ENCODE results near the gene SRSF10. TPM values are rescaled to one million over a fixed set of nuclear protein-coding genes. Genes with fewer than 3 reads are reported as not detected.

The SRSF10 gene
- total and polyA plus RNA-seq, 9 of the 15 experiments (the other 6 are each of a cell fraction or from before 2014, with no cell fraction given): 154 to 264 (median 205) TPM

- TF ChIP-seq RBM39 (optimal IDR thresholded peaks at IDR 0.05; ENCODE audit: low read depth, low read length) (peak; percentile 85), ATF1 (CRISPR knock-in tag; IDR thresholded peaks at IDR 0.05) (no peak), ATF1 (tag; IDR thresholded peaks at IDR 0.05) (no peak)
Measured at GRCh38 chr1:23980728-23981070, 572 bp upstream of the SRSF10 start (continued).

- DNase-seq (ENCODE audit: extremely low read depth in 1 of 4, low spot score in 3 of 4): peak in 1 of 4 experiments; percentile 55
- Histone ChIP-seq H3K27ac (ENCODE audit: extremely low read depth, low read depth, low read length) (peak overlapping the region; percentile 97), H3K9ac (ENCODE audit: insufficient read depth in 1 of 2, low read depth in 2 of 2, low read length in 2 of 2) (peak overlapping the region; percentile 99 to 100), H2AFZ (ENCODE audit: low read depth, low read length) (no peak overlapping the region), H3K9me1 (ENCODE audit: control insufficient read depth, insufficient read depth, low read length) (no peaks in the 10 kb centered on the region), H3K9me3 (replicated peaks; ENCODE audit: control insufficient read depth, insufficient read depth, low read depth, low read length) (no peaks in the 10 kb centered on the region), H3K4me3 (peak overlapping the region; percentile 87), H3K27me3 (ENCODE audit: control insufficient read depth in 2 of 2, insufficient read depth in 2 of 2, low read length in 2 of 2) (no peaks in the 10 kb centered on the region), H3K36me3 (ENCODE audit: control insufficient read depth, insufficient read depth, low read length) (peaks cover 49% of the 10 kb centered on the region), H4K20me1 (replicated peaks; ENCODE audit: control insufficient read depth, insufficient read depth, low read length) (peaks cover 34% of the 10 kb centered on the region), H3K4me2 (ENCODE audit: insufficient read depth, low read length) (peak overlapping the region; percentile 96), H3K79me2 (ENCODE audit: control insufficient read depth, insufficient read depth, low read length) (peaks cover 61% of the 10 kb centered on the region), H3K4me1 (replicated peaks in 1 of 2; ENCODE audit: control insufficient read depth in 2 of 2, insufficient read depth in 2 of 2, low read length in 2 of 2) (peaks cover 12 to 20% of the 10 kb centered on the region in 2 experiments)
- in situ Hi-C loops (cut with MboI): no loop called here
- FAIRE-seq: peak; percentile 19
- no peak for ATAC-seq
- intact Hi-C loops (cut with micrococcal nuclease): no loop called here
- POLR2A ChIA-PET: interaction anchor here (0.7 to 2.4 kb wide), 14 partner anchors 7 to 214 kb away, joined by 3 to 23 read pairs (median 4); partner anchors contain the start of genes PITHD1 and PNRC2
- CTCF ChIA-PET (ENCODE audit: low intra/inter-chr PET ratio): no interaction called here
- under 1% methylated on average over 13 of the region's 13 CpGs for WGBS (ENCODE audit: insufficient coverage, low coverage, missing lambda C conversion rate)
- BruUV-seq (replicated peaks): no TSS peak
- TF ChIP-seq ZNF146 (CRISPR knock-in tag; IDR thresholded peaks at IDR 0.05; ENCODE audit: unreplicated experiment) (no peak), POLR2AphosphoS5 (IDR thresholded peaks at IDR 0.05; ENCODE audit: control insufficient read depth, insufficient read depth, low read depth, low read length) (no peak), HDAC3 (IDR thresholded peaks at IDR 0.05; ENCODE audit: borderline replicate concordance, partially characterized antibody) (no peak), TCFL5 (CRISPR knock-in tag; conservative IDR thresholded peaks at IDR 0.05) (no peak), ZNF347 (CRISPR knock-in tag; IDR thresholded peaks at IDR 0.05; ENCODE audit: low read depth) (no peak), ZNF12 (CRISPR knock-in tag; IDR thresholded peaks at IDR 0.05) (no peak), SIRT6 (IDR thresholded peaks at IDR 0.05; ENCODE audit: low read depth, low read length) (no peak), CC2D1A (IDR thresholded peaks at IDR 0.05) (no peak), ZNF217 (CRISPR knock-in tag; IDR thresholded peaks at IDR 0.05) (no peak), SMAD3 (CRISPR knock-in tag; conservative IDR thresholded peaks at IDR 0.05) (no peak), ZNF785 (CRISPR knock-in tag; IDR thresholded peaks at IDR 0.05) (no peak), MTA2 (IDR thresholded peaks at IDR 0.05; ENCODE audit: low read depth) (no peak; the same call in 1 of the 2 replicates), TSC22D4 (tag; IDR thresholded peaks at IDR 0.05) (no peak), BCL6 (CRISPR knock-in tag; IDR thresholded peaks at IDR 0.05) (no peak), RFX1 (IDR thresholded peaks at IDR 0.05) (no peak), SAFB (IDR thresholded peaks at IDR 0.05; ENCODE audit: borderline replicate concordance, low read depth, low read length) (no peak), CBX1 (IDR thresholded peaks at IDR 0.05; ENCODE audit: low read depth) (no peak)
- TF ChIP-seq, protein P1, sequence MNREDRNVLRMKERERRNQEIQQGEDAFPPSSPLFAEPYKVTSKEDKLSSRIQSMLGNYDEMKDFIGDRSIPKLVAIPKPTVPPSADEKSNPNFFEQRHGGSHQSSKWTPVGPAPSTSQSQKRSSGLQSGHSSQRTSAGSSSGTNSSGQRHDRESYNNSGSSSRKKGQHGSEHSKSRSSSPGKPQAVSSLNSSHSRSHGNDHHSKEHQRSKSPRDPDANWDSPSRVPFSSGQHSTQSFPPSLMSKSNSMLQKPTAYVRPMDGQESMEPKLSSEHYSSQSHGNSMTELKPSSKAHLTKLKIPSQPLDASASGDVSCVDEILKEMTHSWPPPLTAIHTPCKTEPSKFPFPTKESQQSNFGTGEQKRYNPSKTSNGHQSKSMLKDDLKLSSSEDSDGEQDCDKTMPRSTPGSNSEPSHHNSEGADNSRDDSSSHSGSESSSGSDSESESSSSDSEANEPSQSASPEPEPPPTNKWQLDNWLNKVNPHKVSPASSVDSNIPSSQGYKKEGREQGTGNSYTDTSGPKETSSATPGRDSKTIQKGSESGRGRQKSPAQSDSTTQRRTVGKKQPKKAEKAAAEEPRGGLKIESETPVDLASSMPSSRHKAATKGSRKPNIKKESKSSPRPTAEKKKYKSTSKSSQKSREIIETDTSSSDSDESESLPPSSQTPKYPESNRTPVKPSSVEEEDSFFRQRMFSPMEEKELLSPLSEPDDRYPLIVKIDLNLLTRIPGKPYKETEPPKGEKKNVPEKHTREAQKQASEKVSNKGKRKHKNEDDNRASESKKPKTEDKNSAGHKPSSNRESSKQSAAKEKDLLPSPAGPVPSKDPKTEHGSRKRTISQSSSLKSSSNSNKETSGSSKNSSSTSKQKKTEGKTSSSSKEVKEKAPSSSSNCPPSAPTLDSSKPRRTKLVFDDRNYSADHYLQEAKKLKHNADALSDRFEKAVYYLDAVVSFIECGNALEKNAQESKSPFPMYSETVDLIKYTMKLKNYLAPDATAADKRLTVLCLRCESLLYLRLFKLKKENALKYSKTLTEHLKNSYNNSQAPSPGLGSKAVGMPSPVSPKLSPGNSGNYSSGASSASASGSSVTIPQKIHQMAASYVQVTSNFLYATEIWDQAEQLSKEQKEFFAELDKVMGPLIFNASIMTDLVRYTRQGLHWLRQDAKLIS (CRISPR knock-in tag; IDR thresholded peaks at IDR 0.05): no peak
Measured at GRCh38 chr1:23979387-23979880, 693 bp downstream of the SRSF10 start.

All from K562 (cell line).